ENCODE measurements around the gene MOV10.
A peak's percentile ranks its signal among the peaks of the same experiment; 100 is the strongest.

The MOV10 gene

DNA sequence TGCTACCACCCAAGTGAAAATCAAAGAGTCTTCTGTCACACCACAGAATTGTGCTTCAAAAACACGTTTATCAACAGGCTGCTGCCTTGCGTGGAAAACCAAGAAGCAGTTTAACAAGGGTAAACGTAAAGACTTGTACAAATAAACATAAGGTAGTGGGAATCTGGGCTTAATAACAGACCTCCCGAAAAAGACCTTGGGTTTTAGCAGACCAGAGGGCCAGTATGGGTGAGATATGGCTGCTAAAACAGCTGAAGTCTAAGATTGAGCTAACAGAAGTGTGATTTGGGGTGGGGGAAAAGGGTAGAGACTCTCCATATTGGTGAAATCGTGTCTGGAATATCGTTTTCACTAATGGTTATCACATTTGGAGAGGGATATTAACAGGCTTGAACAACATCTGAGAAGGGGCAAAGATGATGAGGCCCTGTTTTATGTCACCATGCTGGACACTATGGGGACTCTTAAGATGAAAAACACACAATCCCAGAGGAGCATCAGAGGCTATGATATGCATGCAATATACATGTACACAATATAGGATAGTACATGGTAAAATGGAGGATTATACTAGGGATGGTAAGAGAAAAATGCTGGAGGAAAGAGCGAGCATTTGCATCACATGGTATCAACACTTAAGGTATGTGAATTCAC lies 1.4 kb downstream of the MOV10 start:
- Histone ChIP-seq H2BK5ac (ENCODE audit: low read length) (no peak overlapping the region), H4K91ac (ENCODE audit: low read depth, low read length, poor library complexity) (no peak overlapping the region), H3K79me1 (ENCODE audit: low read depth, low read length) (peaks cover 1% of the 10 kb centered on the region), H2BK120ac (ENCODE audit: low read depth, low read length) (no peak overlapping the region), H4K8ac (ENCODE audit: low read depth, low read length) (no peak overlapping the region), H3K23ac (ENCODE audit: low read depth, low read length, poor library complexity) (no peak overlapping the region), H3K18ac (ENCODE audit: low read length) (no peak overlapping the region), H3K9ac (ENCODE audit: low read depth, low read length, poor library complexity) (peak overlapping the region; percentile 91), H3K4me3 (ENCODE audit: low read length in 2 of 2) (peak overlapping the region; percentile 80 to 93), H2AK5ac (ENCODE audit: low read depth, low read length) (no peak overlapping the region), H2BK15ac (ENCODE audit: low read length) (no peak overlapping the region), H3K36me3 (replicated peaks in 1 of 2; ENCODE audit: control insufficient read depth in 2 of 2, insufficient read depth in 2 of 2, low read length in 2 of 2) (peaks cover 0 to 49% of the 10 kb centered on the region in 2 donors), H3K14ac (ENCODE audit: low read length) (no peak overlapping the region), H3K9me3 (replicated peaks in 1 of 2; ENCODE audit: control insufficient read depth in 2 of 2, insufficient read depth in 1 of 2, low read depth in 1 of 2, low read length in 2 of 2) (peaks cover 0 to 3% of the 10 kb centered on the region in 2 donors), H3K4me1 (ENCODE audit: control insufficient read depth in 2 of 2, insufficient read depth in 1 of 2, low read depth in 1 of 2, low read length in 2 of 2) (peaks cover 7 to 10% of the 10 kb centered on the region in 2 donors), H3K4ac (ENCODE audit: low read length) (no peak overlapping the region), H2AFZ (ENCODE audit: low read length) (peak overlapping the region; percentile 91), H2BK12ac (ENCODE audit: low read length) (no peak overlapping the region), H3K27ac (replicated peaks; ENCODE audit: low read length) (no peak overlapping the region), H3K4me2 (ENCODE audit: insufficient read depth, low read length, poor library complexity, severe bottlenecking) (peak overlapping the region; percentile 86), H3K27me3 (ENCODE audit: control insufficient read depth in 3 of 3, insufficient read depth in 3 of 3, low read depth in 1 of 3, low read length in 3 of 3) (no peaks in the 10 kb centered on the region)
- no peak for DNase-seq (ENCODE audit: low spot score)
- WGBS, 2 donors (ENCODE audit: extremely low coverage in 2 of 2, insufficient read length in 2 of 2, insufficient replicate concordance in 1 of 2): no CpG with 5 or more reads among the region's 7 CpGs

DNA sequence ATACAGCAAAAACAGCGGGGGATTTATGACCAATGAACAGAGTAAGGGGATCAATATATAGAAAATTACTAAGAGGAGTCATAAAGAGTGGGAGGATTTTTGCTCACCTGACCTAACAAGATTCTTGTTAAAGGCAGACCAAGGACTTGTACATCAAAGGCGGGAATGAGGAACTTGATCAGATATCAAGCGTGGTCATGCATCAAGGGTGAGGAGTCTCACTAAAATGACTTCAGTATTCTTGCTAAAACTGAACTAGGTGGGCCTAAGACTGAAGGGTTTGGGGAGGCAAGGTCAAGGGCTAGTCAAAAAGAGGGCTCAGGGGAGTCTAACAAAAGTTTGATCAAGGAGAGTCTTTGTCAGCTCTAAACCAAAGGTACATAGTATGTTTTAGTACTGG lies 2.1 kb downstream of the MOV10 start:
- WGBS, 2 donors (ENCODE audit: extremely low coverage in 2 of 2, insufficient read length in 2 of 2, insufficient replicate concordance in 1 of 2): no CpG with 5 or more reads among the region's 3 CpGs
- H2BK120ac ChIP-seq (ENCODE audit: low read depth, low read length): no peak overlapping the region
- DNase-seq (ENCODE audit: low spot score): no peak

GRCh38 chr1:112677501-112677900 lies 3.0 kb downstream of the MOV10 start:
- no peak overlapping the region for H3K14ac ChIP-seq (ENCODE audit: low read length)
- H3K4me3 ChIP-seq (ENCODE audit: low read length in 2 of 2): no peak overlapping the region
- H2BK15ac ChIP-seq (ENCODE audit: low read length): no peak overlapping the region
- no CpG with 5 or more reads among the region's 4 CpGs for WGBS, 2 donors (ENCODE audit: extremely low coverage in 2 of 2, insufficient read length in 2 of 2, insufficient replicate concordance in 1 of 2)
- H3K27me3 ChIP-seq (ENCODE audit: control insufficient read depth in 3 of 3, insufficient read depth in 3 of 3, low read depth in 1 of 3, low read length in 3 of 3): no peaks in the 10 kb centered on the region
- H3K4me2 ChIP-seq (ENCODE audit: insufficient read depth, low read length, poor library complexity, severe bottlenecking): no peak overlapping the region
- H3K9ac ChIP-seq (ENCODE audit: low read depth, low read length, poor library complexity): no peak overlapping the region
- no peak overlapping the region for H4K91ac ChIP-seq (ENCODE audit: low read depth, low read length, poor library complexity)
- H2AFZ ChIP-seq (ENCODE audit: low read length): no peak overlapping the region
- H3K79me1 ChIP-seq (ENCODE audit: low read depth, low read length): peaks cover 2% of the 10 kb centered on the region
- peaks cover 0 to 42% of the 10 kb centered on the region in 2 donors for H3K36me3 ChIP-seq (replicated peaks in 1 of 2; ENCODE audit: control insufficient read depth in 2 of 2, insufficient read depth in 2 of 2, low read length in 2 of 2)
- no peak overlapping the region for H2BK120ac ChIP-seq (ENCODE audit: low read depth, low read length)
- H4K8ac ChIP-seq (ENCODE audit: low read depth, low read length): no peak overlapping the region
- no peak overlapping the region for H2BK12ac ChIP-seq (ENCODE audit: low read length)
- DNase-seq (ENCODE audit: low spot score): no peak
- no peak overlapping the region for H3K18ac ChIP-seq (ENCODE audit: low read length)
- H2BK5ac ChIP-seq (ENCODE audit: low read length): no peak overlapping the region
- no peak overlapping the region for H2AK5ac ChIP-seq (ENCODE audit: low read depth, low read length)
- H3K4me1 ChIP-seq (ENCODE audit: control insufficient read depth in 2 of 2, insufficient read depth in 1 of 2, low read depth in 1 of 2, low read length in 2 of 2): peaks cover 7 to 10% of the 10 kb centered on the region in 2 donors
- no peak overlapping the region for H3K23ac ChIP-seq (ENCODE audit: low read depth, low read length, poor library complexity)
- no peak overlapping the region for H3K27ac ChIP-seq (replicated peaks; ENCODE audit: low read length)
- H3K9me3 ChIP-seq (replicated peaks in 1 of 2; ENCODE audit: control insufficient read depth in 2 of 2, insufficient read depth in 1 of 2, low read depth in 1 of 2, low read length in 2 of 2): peaks cover 0 to 3% of the 10 kb centered on the region in 2 donors
- H3K4ac ChIP-seq (ENCODE audit: low read length): no peak overlapping the region

More for the DNA sequence above, 2.1 kb downstream of the MOV10 start:
- no peak overlapping the region for H3K4me3 ChIP-seq (ENCODE audit: low read length in 2 of 2)
- H2AFZ ChIP-seq (ENCODE audit: low read length): no peak overlapping the region
- no peak overlapping the region for H4K8ac ChIP-seq (ENCODE audit: low read depth, low read length)
- no peak overlapping the region for H2AK5ac ChIP-seq (ENCODE audit: low read depth, low read length)
- H3K14ac ChIP-seq (ENCODE audit: low read length): no peak overlapping the region
- no peak overlapping the region for H3K27ac ChIP-seq (replicated peaks; ENCODE audit: low read length)
- H3K18ac ChIP-seq (ENCODE audit: low read length): no peak overlapping the region
- H3K4me2 ChIP-seq (ENCODE audit: insufficient read depth, low read length, poor library complexity, severe bottlenecking): no peak overlapping the region
- H2BK5ac ChIP-seq (ENCODE audit: low read length): no peak overlapping the region
- no peak overlapping the region for H2BK12ac ChIP-seq (ENCODE audit: low read length)
- H4K91ac ChIP-seq (ENCODE audit: low read depth, low read length, poor library complexity): no peak overlapping the region
- no peaks in the 10 kb centered on the region for H3K27me3 ChIP-seq (ENCODE audit: control insufficient read depth in 3 of 3, insufficient read depth in 3 of 3, low read depth in 1 of 3, low read length in 3 of 3)
- peaks cover 7 to 10% of the 10 kb centered on the region in 2 donors for H3K4me1 ChIP-seq (ENCODE audit: control insufficient read depth in 2 of 2, insufficient read depth in 1 of 2, low read depth in 1 of 2, low read length in 2 of 2)
- H3K4ac ChIP-seq (ENCODE audit: low read length): no peak overlapping the region
- no peak overlapping the region for H3K9ac ChIP-seq (ENCODE audit: low read depth, low read length, poor library complexity)
- H3K9me3 ChIP-seq (replicated peaks in 1 of 2; ENCODE audit: control insufficient read depth in 2 of 2, insufficient read depth in 1 of 2, low read depth in 1 of 2, low read length in 2 of 2): peaks cover 0 to 3% of the 10 kb centered on the region in 2 donors
- H3K23ac ChIP-seq (ENCODE audit: low read depth, low read length, poor library complexity): no peak overlapping the region
- H3K36me3 ChIP-seq (replicated peaks in 1 of 2; ENCODE audit: control insufficient read depth in 2 of 2, insufficient read depth in 2 of 2, low read length in 2 of 2): peaks cover 0 to 42% of the 10 kb centered on the region in 2 donors
- H3K79me1 ChIP-seq (ENCODE audit: low read depth, low read length): peaks cover 2% of the 10 kb centered on the region
- no peak overlapping the region for H2BK15ac ChIP-seq (ENCODE audit: low read length)

GRCh38 chr1:112678605-112679004 lies 4.1 kb downstream of the MOV10 start:
- H3K4me3 ChIP-seq (ENCODE audit: low read length in 2 of 2): no peak overlapping the region
- H3K36me3 ChIP-seq (replicated peaks in 1 of 2; ENCODE audit: control insufficient read depth in 2 of 2, insufficient read depth in 2 of 2, low read length in 2 of 2): peaks cover 0 to 42% of the 10 kb centered on the region in 2 donors
- H3K23ac ChIP-seq (ENCODE audit: low read depth, low read length, poor library complexity): no peak overlapping the region
- no peak overlapping the region for H4K8ac ChIP-seq (ENCODE audit: low read depth, low read length)
- peaks cover 0 to 3% of the 10 kb centered on the region in 2 donors for H3K9me3 ChIP-seq (replicated peaks in 1 of 2; ENCODE audit: control insufficient read depth in 2 of 2, insufficient read depth in 1 of 2, low read depth in 1 of 2, low read length in 2 of 2)
- H2AFZ ChIP-seq (ENCODE audit: low read length): no peak overlapping the region
- WGBS, 2 donors (ENCODE audit: extremely low coverage in 2 of 2, insufficient read length in 2 of 2, insufficient replicate concordance in 1 of 2): no CpG with 5 or more reads among the region's 3 CpGs
- H3K14ac ChIP-seq (ENCODE audit: low read length): no peak overlapping the region
- no peak overlapping the region for H3K4ac ChIP-seq (ENCODE audit: low read length)
- no peak overlapping the region for H3K4me2 ChIP-seq (ENCODE audit: insufficient read depth, low read length, poor library complexity, severe bottlenecking)
- no peak overlapping the region for H2AK5ac ChIP-seq (ENCODE audit: low read depth, low read length)
- no peaks in the 10 kb centered on the region for H3K27me3 ChIP-seq (ENCODE audit: control insufficient read depth in 3 of 3, insufficient read depth in 3 of 3, low read depth in 1 of 3, low read length in 3 of 3)
- no peak overlapping the region for H2BK120ac ChIP-seq (ENCODE audit: low read depth, low read length)
- no peak overlapping the region for H4K91ac ChIP-seq (ENCODE audit: low read depth, low read length, poor library complexity)
- no peak overlapping the region for H2BK5ac ChIP-seq (ENCODE audit: low read length)
- H3K27ac ChIP-seq (replicated peaks; ENCODE audit: low read length): no peak overlapping the region
- H3K4me1 ChIP-seq (ENCODE audit: control insufficient read depth in 2 of 2, insufficient read depth in 1 of 2, low read depth in 1 of 2, low read length in 2 of 2): peaks cover 7 to 10% of the 10 kb centered on the region in 2 donors
- no peak overlapping the region for H3K18ac ChIP-seq (ENCODE audit: low read length)
- H2BK12ac ChIP-seq (ENCODE audit: low read length): no peak overlapping the region
- H3K9ac ChIP-seq (ENCODE audit: low read depth, low read length, poor library complexity): no peak overlapping the region
- DNase-seq (ENCODE audit: low spot score): no peak
- peaks cover 2% of the 10 kb centered on the region for H3K79me1 ChIP-seq (ENCODE audit: low read depth, low read length)
- no peak overlapping the region for H2BK15ac ChIP-seq (ENCODE audit: low read length)
